IMR-90 (cell line): ENCODE measurements around the gene COLEC12. TPM values are rescaled to one million over a fixed set of nuclear protein-coding genes. Genes with fewer than 3 reads are reported as not detected.

Experiments
- ATAC-seq: fragments of 200-7000 bp; cut with Tn5 transposase; 2 replicates; pipeline ENCODE4 v1.9.1; 2020; ENCODE audit warnings: low read depth, mild to moderate bottlenecking, moderate library complexity
- BruUV-seq: library from RNA; stranded (reverse); fragments of 400-500 nt; replicated peaks from 2 replicates; lab custom pipeline; 2021; lab: Mats Ljungman, UMichigan
- CTCF ChIA-PET: fragments of 300-600 bp; formaldehyde crosslinking; extraction: SDS; loops from one replicate; lab custom pipeline; 2021; ENCODE audit warnings: antibody characterized with exemption; lab: Yijun Ruan, JAX
- POLR2A ChIA-PET: fragments of 300-600 bp; sonication (Branson Sonifier 250); formaldehyde crosslinking; loops from one replicate; lab custom pipeline; 2022; ENCODE audit warnings: antibody characterized with exemption; ENCODE audit not compliant: unreplicated experiment; lab: Charles Lee
- DNase-seq: peaks from one replicate; pipeline ENCODE4 v3.0.0; 2013
- H2AFZ ChIP-seq: replicated peaks from 2 replicates; pipeline ENCODE3; 2013; ENCODE audit warnings: low read length, mild to moderate bottlenecking; ENCODE audit not compliant: poor library complexity
- H2AK5ac ChIP-seq: 2 replicates; pipeline ENCODE4 v1.6.1; 2013; ENCODE audit warnings: low read depth, low read length, inconsistent platforms
- H2AK9ac ChIP-seq: replicated peaks from 2 replicates; pipeline ENCODE3; 2013; ENCODE audit warnings: mild to moderate bottlenecking, low read depth, low read length, moderate library complexity; ENCODE audit not compliant: poor library complexity
- H2BK120ac ChIP-seq: 2 replicates; pipeline ENCODE4 v1.6.1; 2013; ENCODE audit warnings: low read depth, low read length, inconsistent platforms
- H2BK15ac ChIP-seq: 3 replicates; pipeline ENCODE4 v1.6.1; 2013; ENCODE audit warnings: low read depth, low read length, inconsistent platforms
- H2BK20ac ChIP-seq: 2 replicates; pipeline ENCODE4 v1.6.1; 2013; ENCODE audit warnings: low read depth, mild to moderate bottlenecking, inconsistent platforms, low read length, moderate library complexity
- H2BK5ac ChIP-seq: 2 replicates; pipeline ENCODE4 v1.6.1; 2013; ENCODE audit warnings: mild to moderate bottlenecking, low read depth, low read length, inconsistent platforms; ENCODE audit not compliant: poor library complexity, severe bottlenecking
- H3K14ac ChIP-seq: replicated peaks from 2 replicates; pipeline ENCODE4 v1.6.1; 2013; ENCODE audit warnings: low read depth, low read length, inconsistent platforms
- H3K18ac ChIP-seq: 2 replicates; pipeline ENCODE4 v1.6.1; 2013; ENCODE audit warnings: low read depth, low read length, control low read depth
- H3K23ac ChIP-seq: 2 replicates; pipeline ENCODE4 v1.6.1; 2013; ENCODE audit warnings: low read depth, low read length, inconsistent platforms
- H3K27ac ChIP-seq: 2 replicates; pipeline ENCODE4 v1.5.1; 2013; ENCODE audit warnings: mild to moderate bottlenecking, control low read depth, low read length; ENCODE audit not compliant: insufficient read depth
- H3K27me3 ChIP-seq: 2 replicates; pipeline ENCODE4 v1.6.1; 2013; ENCODE audit warnings: low read length; ENCODE audit not compliant: control insufficient read depth, insufficient read depth
- H3K36me3 ChIP-seq: 2 replicates; pipeline ENCODE4 v1.6.1; 2013; ENCODE audit warnings: low read length, mixed read lengths; ENCODE audit not compliant: control insufficient read depth, insufficient read depth
- H3K4ac ChIP-seq: 2 replicates; pipeline ENCODE4 v1.6.1; 2013; ENCODE audit warnings: low read depth, low read length, inconsistent platforms
- H3K4me1 ChIP-seq: 2 replicates; pipeline ENCODE4 v1.6.1; 2013; ENCODE audit warnings: low read length, mixed read lengths; ENCODE audit not compliant: control insufficient read depth, insufficient read depth
- H3K4me2 ChIP-seq: 2 replicates; pipeline ENCODE4 v1.6.1; 2013; ENCODE audit warnings: low read depth, mild to moderate bottlenecking, control low read depth, low read length, moderate library complexity
- H3K4me3 ChIP-seq: 2 replicates; pipeline ENCODE4 v1.5.1; 2013; ENCODE audit warnings: low read depth, mild to moderate bottlenecking, control low read depth, low read length, moderate library complexity; ENCODE audit not compliant: insufficient read depth
- H3K56ac ChIP-seq: 2 replicates; pipeline ENCODE4 v1.6.1; 2013; ENCODE audit warnings: low read length, inconsistent platforms; ENCODE audit not compliant: insufficient read depth; ENCODE audit errors: extremely low read depth
- H3K79me1 ChIP-seq, 2 experiments: 2 replicates each; pipeline ENCODE4 v1.6.1; 2013; ENCODE audit warnings: low read length in 2 of 2, inconsistent platforms in 1 of 2, low read depth in 1 of 2
- H3K9ac ChIP-seq: 2 replicates; pipeline ENCODE4 v1.6.1; 2013; ENCODE audit warnings: low read depth, low read length, control low read depth
- H3K9me1 ChIP-seq: 2 replicates; pipeline ENCODE4 v1.6.1; 2013; ENCODE audit warnings: low read length, inconsistent platforms; ENCODE audit not compliant: insufficient read depth
- H3K9me3 ChIP-seq: 2 replicates; pipeline ENCODE4 v1.6.1; 2013; ENCODE audit warnings: low read length; ENCODE audit not compliant: control insufficient read depth, insufficient read depth
- H4K20me1 ChIP-seq: 2 replicates; pipeline ENCODE4 v1.6.1; 2013; ENCODE audit warnings: low read length, inconsistent platforms; ENCODE audit not compliant: insufficient read depth
- H4K5ac ChIP-seq: 2 replicates; pipeline ENCODE4 v1.6.1; 2013; ENCODE audit warnings: mild to moderate bottlenecking, low read depth, low read length, control low read depth
- H4K8ac ChIP-seq, 2 experiments: 2 replicates each; pipeline ENCODE4 v1.6.1; 2013; ENCODE audit warnings: low read depth in 2 of 2, low read length in 2 of 2, control low read depth in 1 of 2, inconsistent platforms in 1 of 2
- H4K91ac ChIP-seq: 2 replicates; pipeline ENCODE4 v1.6.1; 2013; ENCODE audit warnings: low read depth, low read length, inconsistent platforms; ENCODE audit not compliant: insufficient read depth
- CEBPB ChIP-seq: IDR thresholded peaks from 2 replicates; pipeline ENCODE4 v1.6.1; 2012; ENCODE audit warnings: low read depth, low read length, improper control_type of control experiment
- CHD1 ChIP-seq: IDR thresholded peaks from 2 replicates; pipeline ENCODE4 v1.6.1; 2012; ENCODE audit warnings: low read depth, low read length, improper control_type of control experiment
- CTCF ChIP-seq: conservative IDR thresholded peaks from 2 replicates; pipeline ENCODE4 v1.5.1; 2012; ENCODE audit warnings: mild to moderate bottlenecking, low read depth, low read length, improper control_type of control experiment
- ELK1 ChIP-seq: fragments of 150-350 bp; IDR thresholded peaks from 2 replicates; pipeline ENCODE4 v1.6.1; 2016; ENCODE audit warnings: low read depth, mild to moderate bottlenecking, low read length, moderate library complexity, borderline replicate concordance
- MAZ ChIP-seq: IDR thresholded peaks from 2 replicates; pipeline ENCODE4 v1.6.1; 2012; ENCODE audit warnings: low read depth, mild to moderate bottlenecking, low read length, improper control_type of control experiment, moderate library complexity, borderline replicate concordance
- MXI1 ChIP-seq: IDR thresholded peaks from 2 replicates; pipeline ENCODE4 v1.6.1; 2012; ENCODE audit warnings: low read depth, mild to moderate bottlenecking, low read length, moderate library complexity, borderline replicate concordance
- POLR2A ChIP-seq: IDR thresholded peaks from 2 replicates; pipeline ENCODE4 v1.6.1; 2012; ENCODE audit warnings: mild to moderate bottlenecking, low read depth, low read length
- RAD21 ChIP-seq: IDR thresholded peaks from 2 replicates; pipeline ENCODE4 v1.6.1; 2012; ENCODE audit warnings: low read length, improper control_type of control experiment
- RCOR1 ChIP-seq: IDR thresholded peaks from 2 replicates; pipeline ENCODE4 v1.6.1; 2012; ENCODE audit warnings: mild to moderate bottlenecking, low read length, improper control_type of control experiment; ENCODE audit not compliant: insufficient replicate concordance
- RFX5 ChIP-seq: IDR thresholded peaks from 2 replicates; pipeline ENCODE4 v1.8.0; 2012; ENCODE audit warnings: low read depth, mild to moderate bottlenecking, low read length, moderate library complexity
- WGBS, 2 experiments: methylation state at CpG; one replicate each; pipeline versions ENCODE4 v1.1.5 to v1.1.7; 2013; ENCODE audit warnings: missing lambda C conversion rate in 2 of 2; ENCODE audit not compliant: insufficient read length in 1 of 2; ENCODE audit errors: extremely low coverage in 2 of 2; 5-methylcytosine and 5-hydroxymethylcytosine counted together
- dilution Hi-C: fragments of 300-500 bp; cut with HindIII; formaldehyde crosslinking; loops from one replicate; pipeline ENCODE4 v1.14.3; 2018; ENCODE audit warnings: low sequenced_read_pairs; ENCODE audit not compliant: unreplicated experiment
- in situ Hi-C: fragments of 300-500 bp; cut with MboI; formaldehyde crosslinking; loops from 3 replicates; pipeline ENCODE4 v1.14.3; 2019; ENCODE audit warnings: low sequenced_read_pairs, inconsistent platforms, mixed read lengths
- intact Hi-C: fragments of 100-400 bp; cut with micrococcal nuclease; formaldehyde crosslinking; loops from 2 replicates; pipeline ENCODE4 v1.10.0; 2022
- polyA plus RNA-seq, 3 experiments: library from polyadenylated mRNA; depleted of rRNA; stranded (reverse); fragments of >200 nt; gene quantifications; 2 replicates each; pipeline ENCODE4 v1.2.3, GENCODE V29; 2012; ENCODE audit warnings: low replicate concordance in 1 of 3
- total RNA-seq: library from RNA; depleted of rRNA; stranded (reverse); fragments of >200 nt; gene quantifications from 2 replicates; pipeline ENCODE4 v1.2.3, GENCODE V29; 2012

Gene COLEC12
- total and polyA plus RNA-seq, 2 of the 4 experiments (the other 2 are of a cell fraction): 1.0 to 2.3 TPM

DNA sequence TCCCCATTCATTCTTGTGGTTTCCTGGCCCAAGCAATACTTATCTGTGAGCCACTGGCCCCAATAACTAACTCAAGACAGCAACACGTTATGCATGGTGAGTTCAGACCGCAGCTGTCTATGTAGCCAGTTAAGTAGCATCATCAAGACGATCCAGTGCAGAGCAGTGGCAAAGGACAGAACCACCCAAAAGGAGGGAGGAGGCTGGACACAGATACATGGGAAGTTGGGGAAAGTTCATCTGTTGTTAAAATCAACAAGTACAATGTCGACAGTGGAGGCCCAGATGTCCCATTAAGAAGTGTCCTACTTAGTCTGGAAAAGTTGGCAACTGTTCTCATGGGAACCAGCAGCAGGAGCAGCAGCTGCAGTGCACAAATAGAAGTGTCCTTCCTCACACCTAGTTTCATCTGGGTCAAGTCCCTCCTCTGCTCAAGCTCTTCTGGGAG lies 125.8 kb downstream of the COLEC12 start:
- Histone ChIP-seq H3K9me3 (no peaks in the 10 kb centered on the region), H2AFZ (no peak overlapping the region), H2BK20ac (no peak overlapping the region), H2BK5ac (no peak overlapping the region), H2AK5ac (no peak overlapping the region), H3K18ac (no peak overlapping the region), H2BK15ac (no peak overlapping the region), H3K4me2 (no peak overlapping the region), H2AK9ac (no peak overlapping the region), H3K14ac (no peak overlapping the region), H4K20me1 (no peaks in the 10 kb centered on the region), H3K4me1 (peaks cover 9% of the 10 kb centered on the region; the same call in 1 of the 2 replicates), H3K4ac (no peak overlapping the region), H3K23ac (no peak overlapping the region), H3K27me3 (peaks cover 6% of the 10 kb centered on the region), H3K27ac (no peak overlapping the region), H3K79me1 (no peaks in the 10 kb centered on the region), H4K91ac (no peak overlapping the region), H3K4me3 (no peak overlapping the region), H3K9ac (no peak overlapping the region), H4K5ac (no peak overlapping the region), H3K56ac (no peak overlapping the region), H3K36me3 (no peaks in the 10 kb centered on the region), H2BK120ac (no peak overlapping the region), H4K8ac (no peak overlapping the region), H3K9me1 (peaks cover 3% of the 10 kb centered on the region; the same call in 1 of the 2 replicates)
- POLR2A ChIA-PET: no interaction called here
- no TSS peak for BruUV-seq
- ATAC-seq: no peak
- 40% methylated on average over 1 of the region's 4 CpGs; no CpG with 5 or more reads in 1 of the 2 experiments for WGBS, 2 experiments
- CTCF ChIA-PET: no interaction called here
- dilution Hi-C loops: no loop called here
- in situ Hi-C loops: no loop called here
- TF ChIP-seq RAD21 (no peak), RFX5 (no peak), CEBPB (no peak), RCOR1 (no peak), CHD1 (no peak), POLR2A (no peak), CTCF (no peak), ELK1 (no peak), MXI1 (no peak), MAZ (no peak)
- intact Hi-C loops: no loop called here
- DNase-seq: no peak
